Lung (tissue), 12 donors: ENCODE measurements around the gene GRAMD1B. TPM values are rescaled to one million over a fixed set of nuclear protein-coding genes. Genes with fewer than 3 reads are reported as not detected.
A peak's percentile ranks its signal among the peaks of the same experiment; 100 is the strongest.

Source experiments
- ATAC-seq: fragments of 200-7000 bp; cut with Tn5 transposase; one replicate; pipeline ENCODE4 v1.9.1; 2020; ENCODE audit warnings: moderate number of reproducible peaks; ENCODE audit not compliant: insufficient read depth, low FRiP score
- DNase-seq, 3 donors: peaks; one replicate each; pipeline ENCODE4 v3.0.0-alpha.2; 2013 to 2017
- H3K27ac ChIP-seq, 2 donors: one replicate each; pipeline ENCODE4 v1.5.1; 2013; ENCODE audit warnings: mild to moderate bottlenecking in 2 of 2, moderate library complexity in 2 of 2, control low read depth in 1 of 2, inconsistent platforms in 1 of 2, low read depth in 1 of 2, low read length in 1 of 2
- H3K27me3 ChIP-seq, 3 donors: one replicate each; pipeline ENCODE4 v1.5.1; 2013; ENCODE audit warnings: low read length in 2 of 3; ENCODE audit not compliant: control insufficient read depth in 3 of 3, insufficient read depth in 3 of 3
- H3K36me3 ChIP-seq, 4 donors: one replicate each; pipeline ENCODE4 v1.5.1; 2013; ENCODE audit warnings: low read length in 4 of 4, mild to moderate bottlenecking in 1 of 4, moderate library complexity in 1 of 4; ENCODE audit not compliant: control insufficient read depth in 4 of 4, insufficient read depth in 4 of 4
- H3K4me1 ChIP-seq, 5 donors: one replicate each; pipeline ENCODE4 v1.5.1; 2013; ENCODE audit warnings: low read length in 5 of 5, mild to moderate bottlenecking in 2 of 5, moderate library complexity in 1 of 5; ENCODE audit not compliant: control insufficient read depth in 5 of 5, insufficient read depth in 5 of 5
- H3K4me3 ChIP-seq: one replicate; pipeline ENCODE4 v1.5.1; 2013; ENCODE audit warnings: mild to moderate bottlenecking, control low read depth, moderate library complexity
- H3K9ac ChIP-seq, 2 donors: one replicate each; pipeline ENCODE4 v1.5.1; 2013; ENCODE audit warnings: low read length in 2 of 2, control low read depth in 1 of 2; ENCODE audit not compliant: insufficient read depth in 1 of 2
- H3K9me3 ChIP-seq, 4 donors: one replicate each; pipeline ENCODE4 v1.5.1; 2013; ENCODE audit warnings: low read length in 3 of 4, mild to moderate bottlenecking in 1 of 4, moderate library complexity in 1 of 4; ENCODE audit not compliant: control insufficient read depth in 4 of 4, insufficient read depth in 3 of 4
- CTCF ChIP-seq: IDR thresholded peaks from 2 replicates; pipeline ENCODE4 v1.5.1; 2012; ENCODE audit warnings: mild to moderate bottlenecking; ENCODE audit errors: control extremely low read depth, extremely low read depth
- WGBS, 2 donors: extraction: QIAGEN DNeasy Blood & Tissue Kit; methylation state at CpG; one replicate each; pipeline ENCODE4 v1.1.7; 2013; 5-methylcytosine and 5-hydroxymethylcytosine counted together
- polyA plus RNA-seq, 2 donors: library from polyadenylated mRNA; stranded (reverse); fragments of 200-250 nt; gene quantifications; one replicate each; pipeline ENCODE4 v1.2.1, GENCODE V29; 2013
- total RNA-seq, 2 donors: library from RNA; depleted of rRNA in 1 of 2; stranded (reverse); fragments of >200 nt in 1 of 2; gene quantifications; one replicate each; pipeline ENCODE4 v1.2.1, GENCODE V29; 2014 to 2021
- donor health status: control.
- donor health status: control.
- donor health status: Bipolar disorder and iron deficiency.
- donor health status: healthy.
- donor health status: DM: yes; HTN: yes; CAD: no.

The GRAMD1B gene
- total and polyA plus RNA-seq, 4 donors, result 1.4 to 6.0 (median 3.3) TPM

- no peak for TF ChIP-seq CTCF
- Histone ChIP-seq H3K9me3 (no peaks in the 10 kb centered on the region), H3K27ac (no peak overlapping the region), H3K9ac (peak overlapping the region in 1 of 2 donors; percentile 49), H3K36me3 (peaks cover 0 to 4% (median 0%) of the 10 kb centered on the region in 4 donors), H3K27me3 (peaks cover 0 to 3% (median 0%) of the 10 kb centered on the region in 3 donors), H3K4me1 (peaks cover 0 to 9% (median 2%) of the 10 kb centered on the region in 5 donors), H3K4me3 (no peak overlapping the region)
- DNase-seq (peak; percentile 86 to 92 (median 88)), ATAC-seq (no peak)
- 22 to 33% methylated on average over 10 of the region's 10 CpGs for WGBS, 2 donors
Measured at GRCh38 chr11:123628936-123629683, 199.0 kb downstream of the GRAMD1B start.

- no peak overlapping the region for H3K27ac ChIP-seq
- H3K9me3 ChIP-seq, result no peaks in the 10 kb centered on the region
- 59 to 67% methylated on average over 3 of the region's 3 CpGs for WGBS, 2 donors
- peaks cover 0 to 4% (median 0%) of the 10 kb centered on the region in 4 donors for H3K36me3 ChIP-seq
- H3K4me3 ChIP-seq, result no peak overlapping the region
- ATAC-seq (no peak), DNase-seq (no peak)
- peaks cover 0 to 3% (median 0%) of the 10 kb centered on the region in 3 donors for H3K27me3 ChIP-seq
- H3K4me1 ChIP-seq, result peaks cover 0 to 9% (median 2%) of the 10 kb centered on the region in 5 donors
- no peak overlapping the region for H3K9ac ChIP-seq
- no peak for TF ChIP-seq CTCF
Measured at GRCh38 chr11:123630126-123630608, 200.1 kb downstream of the GRAMD1B start.

- no peak overlapping the region for H3K4me3 ChIP-seq
- no peaks in the 10 kb centered on the region for H3K4me1 ChIP-seq
- TF ChIP-seq CTCF, result no peak
- H3K36me3 ChIP-seq, result no peaks in the 10 kb centered on the region
- no peaks in the 10 kb centered on the region for H3K27me3 ChIP-seq
- no peak for ATAC-seq
- no peak overlapping the region for H3K9ac ChIP-seq
- whole genome bisulfite sequencing, 2 donors, result 72 to 77% methylated on average over 5 of the region's 5 CpGs
- DNase-seq, result no peak
- H3K9me3 ChIP-seq, result no peaks in the 10 kb centered on the region
- H3K27ac ChIP-seq, result no peak overlapping the region
Measured at GRCh38 chr11:123640029-123640428, 210.0 kb downstream of the GRAMD1B start.
